ENCODE measurements around the gene CBLC. TPM values are rescaled to one million over a fixed set of nuclear protein-coding genes. Genes with fewer than 3 reads are reported as not detected.

Gene CBLC
- total RNA-seq, 1 experiment from 2014 or later: 20.5 TPM

GRCh38 chr19:44758596-44758995, 19.1 kb upstream of the CBLC start:
- CTCF ChIA-PET: interaction anchor here (0.7 to 4.7 kb wide), 9 partner anchors 13 to 148 kb away, joined by 3 to 115 read pairs (median 6); partner anchors contain the start of gene NECTIN2
- Mint-ChIP-seq H3K36me3 (no peaks in the 10 kb centered on the region), H3K4me3 (peak overlapping the region; percentile 83), H3K9me3 (no peaks in the 10 kb centered on the region), H3K4me1 (peaks cover 31% of the 10 kb centered on the region), H3K27me3 (ENCODE audit: low read depth) (peaks cover 58% of the 10 kb centered on the region), H3K27ac (peak overlapping the region; percentile 74; the same call in 1 of the 2 replicates)
- POLR2A ChIA-PET: interaction anchor here (1.0 to 1.4 kb wide), 2 partner anchors 12 to 13 kb away, joined by 3 to 5 read pairs; no protein-coding TSS in a partner anchor
- ATAC-seq (peak; percentile 40), DNase-seq (ENCODE audit: low spot score) (peak; percentile 72)
- TF ChIP-seq ATF2 (CRISPR knock-in tag; IDR thresholded peaks at IDR 0.05; ENCODE audit: borderline replicate concordance, low read depth) (no peak), ZNF263 (CRISPR knock-in tag; IDR thresholded peaks at IDR 0.05; ENCODE audit: low read depth) (peak; percentile 51; the same call in 1 of the 2 replicates), IRF2 (CRISPR knock-in tag; IDR thresholded peaks at IDR 0.05; ENCODE audit: borderline replicate concordance, low read depth) (no peak), RORB (CRISPR knock-in tag; IDR thresholded peaks at IDR 0.05) (no peak), ETV6 (CRISPR knock-in tag; IDR thresholded peaks at IDR 0.05) (no peak)

GRCh38 chr19:44759083-44759804, 18.4 kb upstream of the CBLC start:
- Mint-ChIP-seq H3K27ac (no peak overlapping the region), H3K9me3 (no peaks in the 10 kb centered on the region), H3K4me3 (no peak overlapping the region), H3K36me3 (no peaks in the 10 kb centered on the region), H3K27me3 (ENCODE audit: low read depth) (peaks cover 52% of the 10 kb centered on the region), H3K4me1 (peaks cover 27% of the 10 kb centered on the region)
- ATAC-seq (no peak), DNase-seq (ENCODE audit: low spot score) (no peak)
- TF ChIP-seq, protein P1, sequence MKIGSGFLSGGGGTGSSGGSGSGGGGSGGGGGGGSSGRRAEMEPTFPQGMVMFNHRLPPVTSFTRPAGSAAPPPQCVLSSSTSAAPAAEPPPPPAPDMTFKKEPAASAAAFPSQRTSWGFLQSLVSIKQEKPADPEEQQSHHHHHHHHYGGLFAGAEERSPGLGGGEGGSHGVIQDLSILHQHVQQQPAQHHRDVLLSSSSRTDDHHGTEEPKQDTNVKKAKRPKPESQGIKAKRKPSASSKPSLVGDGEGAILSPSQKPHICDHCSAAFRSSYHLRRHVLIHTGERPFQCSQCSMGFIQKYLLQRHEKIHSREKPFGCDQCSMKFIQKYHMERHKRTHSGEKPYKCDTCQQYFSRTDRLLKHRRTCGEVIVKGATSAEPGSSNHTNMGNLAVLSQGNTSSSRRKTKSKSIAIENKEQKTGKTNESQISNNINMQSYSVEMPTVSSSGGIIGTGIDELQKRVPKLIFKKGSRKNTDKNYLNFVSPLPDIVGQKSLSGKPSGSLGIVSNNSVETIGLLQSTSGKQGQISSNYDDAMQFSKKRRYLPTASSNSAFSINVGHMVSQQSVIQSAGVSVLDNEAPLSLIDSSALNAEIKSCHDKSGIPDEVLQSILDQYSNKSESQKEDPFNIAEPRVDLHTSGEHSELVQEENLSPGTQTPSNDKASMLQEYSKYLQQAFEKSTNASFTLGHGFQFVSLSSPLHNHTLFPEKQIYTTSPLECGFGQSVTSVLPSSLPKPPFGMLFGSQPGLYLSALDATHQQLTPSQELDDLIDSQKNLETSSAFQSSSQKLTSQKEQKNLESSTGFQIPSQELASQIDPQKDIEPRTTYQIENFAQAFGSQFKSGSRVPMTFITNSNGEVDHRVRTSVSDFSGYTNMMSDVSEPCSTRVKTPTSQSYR (CRISPR knock-in tag; IDR thresholded peaks at IDR 0.05): no peak
- TF ChIP-seq GABPB1 (CRISPR knock-in tag; IDR thresholded peaks at IDR 0.05) (no peak), NR1H2 (CRISPR knock-in tag; IDR thresholded peaks at IDR 0.05) (no peak), ARID4B (CRISPR knock-in tag; IDR thresholded peaks at IDR 0.05; ENCODE audit: borderline replicate concordance) (no peak), ZBTB21 (CRISPR knock-in tag; IDR thresholded peaks at IDR 0.05; ENCODE audit: borderline replicate concordance) (no peak), JAZF1 (CRISPR knock-in tag; IDR thresholded peaks at IDR 0.05) (no peak)
- TF ChIP-seq, protein P2, sequence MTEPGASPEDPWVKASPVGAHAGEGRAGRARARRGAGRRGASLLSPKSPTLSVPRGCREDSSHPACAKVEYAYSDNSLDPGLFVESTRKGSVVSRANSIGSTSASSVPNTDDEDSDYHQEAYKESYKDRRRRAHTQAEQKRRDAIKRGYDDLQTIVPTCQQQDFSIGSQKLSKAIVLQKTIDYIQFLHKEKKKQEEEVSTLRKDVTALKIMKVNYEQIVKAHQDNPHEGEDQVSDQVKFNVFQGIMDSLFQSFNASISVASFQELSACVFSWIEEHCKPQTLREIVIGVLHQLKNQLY (CRISPR knock-in tag; IDR thresholded peaks at IDR 0.05): no peak
- TF ChIP-seq, protein P3, sequence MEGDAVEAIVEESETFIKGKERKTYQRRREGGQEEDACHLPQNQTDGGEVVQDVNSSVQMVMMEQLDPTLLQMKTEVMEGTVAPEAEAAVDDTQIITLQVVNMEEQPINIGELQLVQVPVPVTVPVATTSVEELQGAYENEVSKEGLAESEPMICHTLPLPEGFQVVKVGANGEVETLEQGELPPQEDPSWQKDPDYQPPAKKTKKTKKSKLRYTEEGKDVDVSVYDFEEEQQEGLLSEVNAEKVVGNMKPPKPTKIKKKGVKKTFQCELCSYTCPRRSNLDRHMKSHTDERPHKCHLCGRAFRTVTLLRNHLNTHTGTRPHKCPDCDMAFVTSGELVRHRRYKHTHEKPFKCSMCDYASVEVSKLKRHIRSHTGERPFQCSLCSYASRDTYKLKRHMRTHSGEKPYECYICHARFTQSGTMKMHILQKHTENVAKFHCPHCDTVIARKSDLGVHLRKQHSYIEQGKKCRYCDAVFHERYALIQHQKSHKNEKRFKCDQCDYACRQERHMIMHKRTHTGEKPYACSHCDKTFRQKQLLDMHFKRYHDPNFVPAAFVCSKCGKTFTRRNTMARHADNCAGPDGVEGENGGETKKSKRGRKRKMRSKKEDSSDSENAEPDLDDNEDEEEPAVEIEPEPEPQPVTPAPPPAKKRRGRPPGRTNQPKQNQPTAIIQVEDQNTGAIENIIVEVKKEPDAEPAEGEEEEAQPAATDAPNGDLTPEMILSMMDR (IDR thresholded peaks at IDR 0.05): no peak
- CTCF ChIA-PET: interaction anchor here (0.7 to 4.7 kb wide), 7 partner anchors 13 to 149 kb away, joined by 3 to 115 read pairs (median 5); partner anchors contain the start of gene NECTIN2
- POLR2A ChIA-PET: interaction anchor here (1.0 kb wide), 1 partner anchor 14 kb away, joined by 3 read pairs; no protein-coding TSS in a partner anchor
